Superior temporal gyrus (tissue), 1 donor: ENCODE data around the gene BTRC.

ENCODE experiments used
- DNase-seq: peaks from one replicate; pipeline ENCODE4 v3.0.0-alpha.2; 2016; ENCODE audit errors: extremely low spot score

The BTRC gene

DNA sequence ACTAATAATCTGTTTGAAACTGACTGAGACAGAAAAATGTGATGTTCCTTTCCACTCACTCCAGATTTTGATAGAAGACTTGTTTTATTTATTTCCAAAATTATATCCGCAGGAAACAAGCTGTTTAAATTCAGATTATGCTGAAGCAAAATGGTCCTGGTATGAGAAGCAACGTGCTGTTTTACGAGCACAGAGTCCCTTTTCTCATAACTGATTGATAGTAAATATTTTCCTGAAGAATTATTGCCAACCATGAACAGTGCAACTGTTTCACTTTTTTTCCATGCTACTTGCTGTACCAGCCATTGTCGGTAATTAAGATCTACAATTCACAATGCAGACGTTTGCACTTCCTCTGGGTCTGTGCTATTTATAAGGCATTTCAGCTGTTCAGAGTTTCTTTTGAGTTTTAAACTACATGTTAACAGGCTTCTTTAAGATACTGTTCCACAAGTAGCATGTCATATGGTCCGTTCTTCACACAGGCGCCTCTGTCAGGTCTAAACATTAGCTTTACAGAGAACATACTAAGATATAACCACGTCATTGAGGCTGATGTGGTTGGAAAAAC, 130.3 kb downstream of the BTRC start:
- DNase-seq: peak; percentile 65

DNA sequence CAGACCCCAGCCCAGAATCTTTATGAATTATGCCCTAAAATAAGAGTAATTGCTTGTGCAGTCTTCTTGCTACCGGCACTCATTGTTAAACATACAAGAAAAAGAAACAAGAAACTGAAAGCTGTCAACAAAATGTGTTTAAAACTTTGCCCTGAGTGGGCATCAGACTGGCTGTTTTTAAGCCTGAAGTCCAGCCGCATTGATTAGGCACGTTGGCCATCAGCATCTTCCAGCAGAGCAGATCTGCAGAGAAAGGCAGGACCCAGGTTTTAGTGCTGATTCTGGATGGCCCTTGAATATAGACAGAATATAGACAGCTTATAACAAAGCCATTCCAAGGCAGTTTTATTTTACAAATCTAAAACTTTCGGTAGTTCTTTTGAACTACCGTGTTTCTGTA, 131.2 kb downstream of the BTRC start:
- no peak for DNase-seq

DNA sequence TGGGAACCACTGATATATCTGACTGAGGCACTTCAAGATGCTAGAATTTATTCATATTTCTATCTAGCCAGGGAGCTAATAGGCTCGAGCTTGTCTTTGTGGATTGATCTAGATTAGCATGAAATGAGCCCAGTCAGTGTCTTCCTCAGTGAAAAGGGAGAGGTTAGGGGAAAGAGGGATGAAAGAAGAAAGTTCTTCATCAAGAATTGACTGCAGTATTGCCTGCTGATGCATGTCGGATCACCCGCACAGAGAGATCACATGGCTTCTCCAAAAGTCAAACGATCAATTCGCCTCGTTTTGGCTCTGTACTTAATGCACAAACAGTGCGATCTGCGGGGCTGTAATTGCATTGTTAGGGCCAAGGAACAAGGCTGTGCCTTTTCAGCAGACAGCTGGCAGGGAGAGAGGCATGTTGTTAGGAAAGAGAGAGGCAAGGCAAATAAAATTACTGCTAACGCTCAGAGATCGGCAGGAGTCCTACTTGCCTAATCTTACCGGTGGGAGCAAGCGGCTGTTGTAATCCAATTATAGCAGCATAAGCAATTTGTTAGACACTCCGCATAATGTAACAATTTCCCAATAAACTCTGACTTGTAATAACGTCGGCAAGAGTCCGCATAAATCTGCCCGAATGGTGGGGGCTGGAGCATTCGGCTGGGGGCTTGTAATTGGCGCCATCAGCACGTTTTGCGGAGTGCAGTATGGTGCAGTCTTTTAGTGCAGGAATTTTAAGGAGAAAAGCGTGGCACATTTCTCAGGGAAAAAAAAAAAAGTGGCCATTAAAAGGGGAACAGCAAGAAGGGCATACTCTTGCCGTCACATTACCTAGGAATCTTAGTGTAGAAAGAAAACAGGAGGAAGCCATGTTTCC, 132.0 kb downstream of the BTRC start:
- DNase-seq: peak; percentile 74

DNA sequence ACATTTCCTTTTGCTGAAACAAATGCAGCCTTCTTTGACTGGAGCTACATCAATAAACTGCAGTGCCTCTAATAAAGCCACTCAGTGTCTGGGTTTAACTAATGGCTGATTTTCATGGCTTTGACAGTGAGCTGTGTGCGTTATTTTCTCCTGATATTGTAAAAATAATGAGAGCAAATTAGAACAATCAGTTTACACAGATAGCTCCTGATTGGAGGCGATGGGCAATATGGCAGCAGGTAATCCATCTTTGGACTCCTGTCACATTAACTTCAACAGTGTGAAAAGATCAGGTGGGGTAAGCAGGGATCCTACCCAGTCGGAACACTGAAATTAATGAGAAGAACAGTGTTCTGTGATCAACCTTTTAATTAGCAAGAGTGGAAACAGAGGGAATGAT, 133.4 kb downstream of the BTRC start:
- no peak for DNase-seq

- no peak for DNase-seq
Measured at GRCh38 chr10:101489355-101489754, 135.4 kb downstream of the BTRC start.

GRCh38 chr10:101490026-101490425, 136.1 kb downstream of the BTRC start:
- DNase-seq: no peak

DNA sequence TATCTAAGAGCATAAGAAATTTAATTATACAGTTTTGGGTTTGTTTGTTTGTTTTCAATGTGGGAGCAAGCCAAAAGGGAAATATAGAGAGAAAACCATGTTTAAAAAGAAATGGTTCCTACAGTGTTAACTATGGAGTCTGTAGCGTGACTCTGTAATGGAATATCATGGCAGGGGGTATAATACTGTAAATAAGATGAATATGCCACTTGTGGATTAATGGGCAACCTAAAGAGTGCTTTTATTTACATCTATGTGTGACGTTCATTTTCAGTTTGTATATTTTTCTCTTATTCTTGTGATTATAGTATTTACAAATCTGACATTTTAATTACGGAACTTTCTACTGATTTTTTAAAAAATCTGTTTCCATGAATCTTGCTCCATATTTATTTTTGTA, 138.2 kb downstream of the BTRC start:
- no peak for DNase-seq

DNA sequence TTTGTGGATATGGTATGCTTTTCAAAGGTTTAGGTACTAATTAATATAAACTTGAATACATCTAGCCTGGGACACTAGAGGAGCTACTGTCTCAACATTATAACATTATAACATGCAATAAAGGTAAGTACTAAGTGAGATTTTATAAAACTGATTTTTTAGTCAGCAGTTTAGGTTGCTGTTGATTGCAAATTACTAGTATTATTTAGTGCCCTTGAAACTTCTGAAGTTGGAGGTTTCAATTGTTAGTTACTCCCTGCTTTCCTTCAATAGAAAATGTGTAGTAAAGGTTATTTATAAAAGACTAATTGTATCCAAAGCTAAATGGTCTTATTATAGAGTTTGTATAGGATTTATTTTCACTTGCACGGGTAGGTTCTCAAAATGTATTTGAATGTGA, 138.8 kb downstream of the BTRC start:
- no peak for DNase-seq

- DNase-seq: no peak
Measured at GRCh38 chr10:101493249-101493648, 139.3 kb downstream of the BTRC start.

- no peak for DNase-seq
Measured at GRCh38 chr10:101493782-101494281, 139.9 kb downstream of the BTRC start.

- no peak for DNase-seq
Measured at GRCh38 chr10:101494650-101495049, 140.7 kb downstream of the BTRC start.

DNA sequence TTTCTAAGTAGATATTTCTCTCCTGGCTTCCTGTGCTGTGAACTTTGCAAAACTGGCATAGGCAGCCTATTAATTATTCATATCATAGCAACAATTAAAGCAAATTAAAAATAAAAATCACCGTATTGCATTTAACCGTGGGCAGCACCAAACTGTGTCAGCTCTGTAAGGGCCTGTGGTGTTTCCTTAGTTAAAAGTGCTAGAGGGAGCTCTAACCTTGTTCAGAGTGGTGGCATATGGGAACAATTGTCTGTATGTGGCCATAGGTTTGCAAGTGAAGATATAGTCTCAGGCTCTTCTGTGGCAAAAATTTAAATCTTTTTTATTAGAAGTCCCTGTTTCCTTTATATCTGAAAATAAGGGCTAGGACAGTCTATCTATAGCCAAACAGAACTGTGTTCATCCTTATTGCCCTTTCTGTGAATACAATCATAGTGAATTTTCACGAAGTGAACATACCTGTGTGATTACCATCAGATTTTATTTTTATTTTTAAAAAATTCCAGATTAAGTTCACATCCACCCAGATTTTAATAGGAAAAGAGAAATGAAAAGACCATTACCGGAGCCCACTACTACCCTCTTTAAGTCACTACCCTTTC, 141.5 kb downstream of the BTRC start:
- no peak for DNase-seq

DNA sequence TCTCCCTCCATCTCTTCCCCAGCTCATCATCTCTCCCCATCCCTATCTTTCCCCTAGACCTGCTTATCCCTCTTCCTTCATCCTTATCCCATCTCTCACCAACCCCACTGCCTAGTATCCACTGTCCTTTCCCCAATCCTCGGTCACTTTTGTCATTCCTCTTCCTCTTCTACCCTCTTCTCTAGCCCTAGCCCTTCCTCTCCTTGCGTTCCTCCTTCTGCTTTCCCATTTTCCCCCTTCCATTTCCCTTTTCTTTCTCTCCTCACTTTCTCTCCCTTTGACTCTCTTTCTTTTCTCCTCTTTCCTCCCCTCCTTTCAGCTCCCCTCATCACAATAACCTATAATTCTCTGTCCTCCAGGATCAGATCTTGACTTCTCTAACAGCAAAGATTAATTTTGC, 150.5 kb downstream of the BTRC start:
- no peak for DNase-seq

GRCh38 chr10:101506829-101507661, 153.1 kb downstream of the BTRC start:
- no peak for DNase-seq

GRCh38 chr10:101507828-101508227, 153.9 kb downstream of the BTRC start:
- no peak for DNase-seq

- DNase-seq: no peak
Measured at GRCh38 chr10:101511938-101512337, 158.0 kb downstream of the BTRC start.

DNA sequence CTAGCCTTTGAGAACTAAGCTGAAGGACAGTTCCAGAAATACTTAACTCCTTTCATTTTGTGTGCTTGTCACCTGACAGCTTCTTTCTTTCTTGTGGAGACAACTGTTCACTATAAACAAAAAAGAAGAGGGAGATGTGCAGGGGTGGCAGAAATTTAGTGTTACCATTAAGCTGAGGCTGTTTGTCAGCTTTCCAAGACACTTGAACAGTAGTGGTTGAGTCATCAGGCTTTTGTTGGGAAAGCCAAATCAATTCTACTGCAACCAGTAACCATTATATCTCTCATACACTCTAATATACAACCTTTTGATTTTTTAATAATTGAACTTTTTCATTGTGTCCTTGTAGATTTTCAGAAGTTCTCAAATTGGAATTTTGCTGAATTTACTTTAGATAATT, 158.8 kb downstream of the BTRC start:
- no peak for DNase-seq

DNA sequence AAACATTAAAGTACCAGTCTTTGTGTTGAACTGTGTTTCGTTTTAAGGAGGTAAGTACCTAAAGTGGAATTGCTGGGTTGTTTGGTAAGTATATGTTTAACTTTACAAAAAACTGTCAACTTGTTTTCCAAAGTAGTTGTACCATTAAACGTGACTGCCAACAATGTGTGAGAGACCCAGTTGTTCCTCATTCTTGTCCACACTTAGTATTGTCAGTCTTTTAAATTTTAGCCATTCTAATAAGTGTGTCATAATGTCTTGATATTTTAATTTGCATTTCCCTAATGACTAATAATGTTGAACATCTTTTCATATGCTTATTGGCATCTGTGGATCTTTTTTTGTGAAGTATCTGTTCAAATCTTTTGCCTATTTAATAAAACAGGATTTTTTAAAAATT, 159.8 kb downstream of the BTRC start:
- DNase-seq: no peak

GRCh38 chr10:101525848-101526247, 171.9 kb downstream of the BTRC start:
- DNase-seq: peak; percentile 64

DNA sequence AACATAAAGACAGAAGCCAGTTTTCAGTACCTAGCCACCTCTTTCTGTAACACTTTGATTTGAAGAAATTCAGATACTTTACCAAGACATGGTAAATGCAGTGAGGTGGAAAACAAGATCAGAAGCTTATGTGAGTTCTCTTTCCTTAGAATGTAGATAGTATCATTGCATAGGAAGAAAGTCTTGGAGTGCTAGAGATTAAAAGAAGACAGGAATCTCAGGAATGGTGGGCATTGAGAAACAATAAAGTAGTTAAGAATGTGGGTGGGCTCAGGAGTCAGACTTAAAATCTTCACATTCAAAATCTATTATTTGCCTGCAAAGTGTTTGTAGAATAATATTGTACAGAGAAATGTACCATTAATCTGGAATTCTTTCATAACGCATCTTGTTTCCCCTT, 175.2 kb downstream of the BTRC start:
- DNase-seq: no peak

DNA sequence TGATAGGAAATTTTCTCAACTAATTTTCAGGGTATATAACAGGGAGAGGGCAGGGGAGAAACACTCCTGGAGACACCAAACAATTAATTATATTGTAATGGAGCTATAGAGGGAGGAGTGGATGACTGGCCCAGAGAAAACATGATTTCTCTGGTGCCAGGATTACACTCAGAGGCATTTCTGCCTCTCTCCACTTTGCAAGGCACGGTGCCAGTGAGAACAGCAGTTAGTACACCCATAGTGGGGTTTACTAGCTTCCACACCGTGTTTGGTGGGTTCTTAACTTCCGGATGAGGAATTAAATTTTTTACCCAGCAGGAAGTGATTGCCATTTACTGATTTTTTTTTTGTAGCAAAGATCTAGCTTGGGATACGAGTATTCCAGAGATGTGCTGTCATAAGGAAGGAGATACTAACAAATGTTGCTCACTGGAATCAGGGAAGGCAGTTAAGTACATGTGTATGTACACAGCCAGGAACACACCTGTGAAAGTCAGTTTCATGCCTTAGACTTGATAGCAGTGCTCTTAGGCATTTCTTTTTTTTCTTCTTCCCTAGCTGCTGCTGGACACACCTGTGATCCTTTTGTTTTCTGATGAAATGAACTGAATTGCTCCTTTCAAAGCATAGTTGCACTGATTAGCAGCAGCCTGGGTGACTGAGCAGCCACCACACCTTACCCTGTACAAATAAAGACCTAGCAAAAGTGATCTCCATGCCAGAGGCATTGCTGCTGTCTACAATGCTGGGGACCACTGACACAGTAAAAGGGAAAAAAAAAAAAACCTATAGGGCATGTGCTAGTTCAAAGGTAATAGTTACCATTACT, 176.0 kb downstream of the BTRC start:
- no peak for DNase-seq
